A673 (cell line): ENCODE data around the gene HS3ST4.

Source experiments
- CTCF ChIP-seq: fragments of 300-800, 200-600 bp; sonication (generic); conservative IDR thresholded peaks from 2 replicates; pipeline ENCODE4 v1.5.1; 2017; ENCODE audit warnings: low read depth, mild to moderate bottlenecking, antibody characterized with exemption, low read length, moderate library complexity, mixed read lengths
- EZH2 ChIP-seq: fragments of 200-600 bp; sonication (generic); IDR thresholded peaks from 2 replicates; pipeline ENCODE4 v1.6.1; 2017; ENCODE audit warnings: borderline replicate concordance, low read depth, mild to moderate bottlenecking, mixed read lengths, antibody characterized with exemption, low read length; ENCODE audit not compliant: poor library complexity, severe bottlenecking

DNA sequence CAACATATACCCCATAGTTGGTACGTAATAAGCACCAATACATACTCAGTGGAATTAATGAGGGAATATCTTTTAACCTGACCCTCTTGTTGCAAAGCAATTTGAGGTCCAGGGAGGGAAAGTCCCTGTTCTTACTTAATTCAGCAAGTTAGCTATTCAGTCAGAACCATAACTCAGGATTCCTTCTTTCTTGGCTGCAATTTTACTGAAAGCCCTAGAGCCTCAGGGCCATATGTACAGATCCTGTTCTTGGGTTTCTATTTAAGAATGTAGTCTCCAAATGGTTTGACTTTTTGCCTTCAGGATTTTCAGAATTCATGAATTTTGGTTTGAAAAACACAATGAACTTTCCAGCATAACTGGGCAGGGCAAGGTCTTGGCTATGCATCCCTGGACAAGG is 436.5 kb downstream of the HS3ST4 start:
- TF ChIP-seq CTCF (no peak), EZH2 (no peak)
